ENCODE data around the gene VASP. TPM values are rescaled to one million over a fixed set of nuclear protein-coding genes. Genes with fewer than 3 reads are reported as not detected.

VASP gene
- total RNA-seq, 1 donor from 2014 or later: 53.8 TPM

- Mint-ChIP-seq H3K27me3 (ENCODE audit: low read depth) (no peaks in the 10 kb centered on the region), H3K9me3 (no peaks in the 10 kb centered on the region), H3K36me3 (no peaks in the 10 kb centered on the region), H3K4me3 (no peak overlapping the region), H3K27ac (no peak overlapping the region), H3K4me1 (peaks cover 3% of the 10 kb centered on the region)
- DNase-seq (ENCODE audit: low spot score in 2 of 2, unreplicated experiment in 2 of 2): no peak
- TF ChIP-seq CTCF (IDR thresholded peaks at IDR 0.05; ENCODE audit: unreplicated experiment): no peak
Observed at GRCh38 chr19:45483033-45483432, 24.2 kb upstream of the VASP start.

- Mint-ChIP-seq H3K4me1 (no peaks in the 10 kb centered on the region), H3K27ac (no peak overlapping the region), H3K9me3 (no peaks in the 10 kb centered on the region), H3K36me3 (no peaks in the 10 kb centered on the region), H3K27me3 (ENCODE audit: low read depth) (no peaks in the 10 kb centered on the region), H3K4me3 (no peak overlapping the region)
- TF ChIP-seq CTCF (IDR thresholded peaks at IDR 0.05; ENCODE audit: unreplicated experiment): no peak
- no peak for DNase-seq (ENCODE audit: low spot score in 2 of 2, unreplicated experiment in 2 of 2)
Observed at GRCh38 chr19:45484273-45484945, 22.9 kb upstream of the VASP start.

- H3K4me3 Mint-ChIP-seq: peak overlapping the region; percentile 92
- peak; percentile 94 to 98 for DNase-seq (ENCODE audit: low spot score in 2 of 2, unreplicated experiment in 2 of 2)
- no peaks in the 10 kb centered on the region for H3K9me3 Mint-ChIP-seq
- no peaks in the 10 kb centered on the region for H3K36me3 Mint-ChIP-seq
- H3K4me1 Mint-ChIP-seq: no peaks in the 10 kb centered on the region
- no peaks in the 10 kb centered on the region for H3K27me3 Mint-ChIP-seq (ENCODE audit: low read depth)
- TF ChIP-seq CTCF (IDR thresholded peaks at IDR 0.05; ENCODE audit: unreplicated experiment): peak; percentile 93
- H3K27ac Mint-ChIP-seq: peak overlapping the region; percentile 91
Observed at GRCh38 chr19:45485305-45486077, 21.8 kb upstream of the VASP start.

GRCh38 chr19:45488708-45489107, 18.6 kb upstream of the VASP start:
- no peak overlapping the region for H3K4me3 Mint-ChIP-seq
- H3K4me1 Mint-ChIP-seq: peaks cover 9% of the 10 kb centered on the region
- no peaks in the 10 kb centered on the region for H3K9me3 Mint-ChIP-seq
- no peak overlapping the region for H3K27ac Mint-ChIP-seq
- H3K36me3 Mint-ChIP-seq: no peaks in the 10 kb centered on the region
- H3K27me3 Mint-ChIP-seq (ENCODE audit: low read depth): no peaks in the 10 kb centered on the region
- DNase-seq (ENCODE audit: low spot score in 2 of 2, unreplicated experiment in 2 of 2): no peak
- no peak for TF ChIP-seq CTCF (IDR thresholded peaks at IDR 0.05; ENCODE audit: unreplicated experiment)

GRCh38 chr19:45489216-45489855, 17.9 kb upstream of the VASP start:
- Mint-ChIP-seq H3K36me3 (no peaks in the 10 kb centered on the region), H3K4me1 (peaks cover 9% of the 10 kb centered on the region), H3K27ac (no peak overlapping the region), H3K9me3 (no peaks in the 10 kb centered on the region), H3K4me3 (no peak overlapping the region), H3K27me3 (ENCODE audit: low read depth) (no peaks in the 10 kb centered on the region)
- DNase-seq (ENCODE audit: low spot score in 2 of 2, unreplicated experiment in 2 of 2): no peak
- no peak for TF ChIP-seq CTCF (IDR thresholded peaks at IDR 0.05; ENCODE audit: unreplicated experiment)
